T-helper 1 cell (primary cell): ENCODE measurements around the gene UGT1A8.

Experiments used
- DNase-seq, 5 donors: peaks; one replicate each; pipeline ENCODE4 v3.0.0-alpha.2; 2012 to 2020

The UGT1A8 gene

GRCh38 chr2:233772153-233772552 lies 154.7 kb downstream of the UGT1A8 start:
- no peak for DNase-seq

GRCh38 chr2:233772583-233772982 lies 155.2 kb downstream of the UGT1A8 start:
- no peak for DNase-seq

GRCh38 chr2:233773854-233774253 lies 156.4 kb downstream of the UGT1A8 start:
- no peak for DNase-seq

GRCh38 chr2:233775414-233775813 lies 158.0 kb downstream of the UGT1A8 start:
- DNase-seq = no peak

GRCh38 chr2:233778030-233778429 lies 160.6 kb downstream of the UGT1A8 start, which contains the start of gene MROH2A:
Gene MROH2A (plus strand): TSS chr2:233778330. CDS start chr2:233779359, 1,029 bp downstream.
- no peak for DNase-seq

- DNase-seq = no peak
Observed at GRCh38 chr2:233779722-233780121, 162.3 kb downstream of the UGT1A8 start.

- no peak for DNase-seq
Observed at GRCh38 chr2:233780771-233781170, 163.3 kb downstream of the UGT1A8 start.

- DNase-seq = no peak
Observed at GRCh38 chr2:233789554-233789953, 172.1 kb downstream of the UGT1A8 start.

- no peak for DNase-seq
Observed at GRCh38 chr2:233791151-233791882, 173.9 kb downstream of the UGT1A8 start.

GRCh38 chr2:233791883-233792329 lies 174.5 kb downstream of the UGT1A8 start:
- no peak for DNase-seq

GRCh38 chr2:233792720-233793119 lies 175.3 kb downstream of the UGT1A8 start:
- no peak for DNase-seq

- DNase-seq = no peak
Observed at GRCh38 chr2:233793465-233794127, 176.2 kb downstream of the UGT1A8 start.

GRCh38 chr2:233794128-233794658 lies 176.8 kb downstream of the UGT1A8 start:
- DNase-seq = no peak

- DNase-seq = no peak
Observed at GRCh38 chr2:233795735-233796171, 178.3 kb downstream of the UGT1A8 start.

GRCh38 chr2:233796254-233796653 lies 178.8 kb downstream of the UGT1A8 start:
- DNase-seq = no peak

- no peak for DNase-seq
Observed at GRCh38 chr2:233798335-233799086, 181.1 kb downstream of the UGT1A8 start.

- DNase-seq = no peak
Observed at GRCh38 chr2:233799087-233799665, 181.7 kb downstream of the UGT1A8 start.

- DNase-seq = no peak
Observed at GRCh38 chr2:233799716-233800115, 182.3 kb downstream of the UGT1A8 start.

- DNase-seq = no peak
Observed at GRCh38 chr2:233800208-233800607, 182.8 kb downstream of the UGT1A8 start.

GRCh38 chr2:233801357-233802131 lies 184.1 kb downstream of the UGT1A8 start:
- no peak for DNase-seq

- DNase-seq = no peak
Observed at GRCh38 chr2:233802132-233802815, 184.8 kb downstream of the UGT1A8 start.
